Caco-2 (cell line): ENCODE results near the gene ATG101. TPM values are rescaled to one million over a fixed set of nuclear protein-coding genes. Genes with fewer than 3 reads are reported as not detected.

Experiments used
- BruUV-seq: library from RNA; stranded (reverse); fragments of 400-500 nt; replicated peaks from 2 replicates; lab custom pipeline; 2021; lab: Mats Ljungman, UMichigan
- CTCF ChIA-PET: fragments of 300-600 bp; sonication (Branson Sonifier 250); formaldehyde crosslinking; loops from one replicate; lab custom pipeline; 2022; ENCODE audit warnings: antibody characterized with exemption; lab: Charles Lee
- POLR2A ChIA-PET: fragments of 300-600 bp; sonication (Branson Sonifier 250); formaldehyde crosslinking; loops from one replicate; lab custom pipeline; 2022; ENCODE audit warnings: antibody characterized with exemption; lab: Charles Lee
- DNase-seq, 2 experiments: peaks; one replicate each; pipeline versions ENCODE4 v3.0.0 to v3.0.0-alpha.2; 2020 to 2022
- H3K27me3 ChIP-seq: replicated peaks from 2 replicates; pipeline ENCODE4 v1.6.0; 2011; ENCODE audit warnings: low read length; ENCODE audit not compliant: control insufficient read depth, insufficient read depth
- H3K36me3 ChIP-seq: 2 replicates; pipeline ENCODE4 v1.5.1; 2011; ENCODE audit warnings: low read length; ENCODE audit not compliant: control insufficient read depth, insufficient read depth
- H3K4me1 ChIP-seq: fragments of 250-450 bp; sonication (Bioruptor Pico); 2 replicates; pipeline ENCODE4 v1.5.1; 2020; ENCODE audit warnings: mild to moderate bottlenecking
- H3K4me3 ChIP-seq: 2 replicates; pipeline ENCODE4 v1.5.1; 2011; ENCODE audit warnings: low read depth, mild to moderate bottlenecking, control low read depth, low read length
- H3K9me3 ChIP-seq: fragments of 250-450 bp; sonication (Bioruptor Pico); 2 replicates; pipeline ENCODE4 v1.5.1; 2020; ENCODE audit warnings: mild to moderate bottlenecking, moderate library complexity
- H3K27ac Mint-ChIP-seq: one replicate; pipeline ENCODE4 v1.8.0; 2022; ENCODE audit warnings: mixed read lengths; ENCODE audit not compliant: unreplicated experiment
- H3K27me3 Mint-ChIP-seq: one replicate; pipeline ENCODE4 v1.8.0; 2022; ENCODE audit warnings: mixed read lengths; ENCODE audit not compliant: insufficient read depth, unreplicated experiment
- H3K36me3 Mint-ChIP-seq: one replicate; pipeline ENCODE4 v1.8.0; 2022; ENCODE audit warnings: mild to moderate bottlenecking, mixed read lengths; ENCODE audit not compliant: insufficient read depth, unreplicated experiment
- H3K4me1 Mint-ChIP-seq: one replicate; pipeline ENCODE4 v1.8.0; 2022; ENCODE audit warnings: low read depth, mixed read lengths; ENCODE audit not compliant: unreplicated experiment
- H3K4me3 Mint-ChIP-seq: one replicate; pipeline ENCODE4 v1.8.0; 2022; ENCODE audit warnings: mild to moderate bottlenecking, moderate library complexity, mixed read lengths; ENCODE audit not compliant: unreplicated experiment
- H3K9me3 Mint-ChIP-seq: one replicate; pipeline ENCODE4 v1.8.0; 2022; ENCODE audit warnings: mixed read lengths; ENCODE audit not compliant: unreplicated experiment
- CTCF ChIP-seq, 2 experiments: fragments of 200-600 bp in 1 of 2; IDR thresholded peaks; 1 replicate in 1 of 2; 2 replicates in 1 of 2; pipeline versions ENCODE4 v1.5.1 to v1.8.0; 2011 to 2022; ENCODE audit warnings: antibody characterized with exemption in 1 of 2, control low read depth in 1 of 2, inconsistent platforms in 1 of 2, low read depth in 1 of 2, low read length in 1 of 2, mild to moderate bottlenecking in 1 of 2, moderate library complexity in 1 of 2; ENCODE audit not compliant: insufficient read depth in 1 of 2, severe bottlenecking in 1 of 2, unreplicated experiment in 1 of 2
- intact Hi-C: fragments of 100-400 bp; cut with micrococcal nuclease; formaldehyde crosslinking; loops from one replicate; pipeline ENCODE4 v1.10.0; 2022; ENCODE audit not compliant: unreplicated experiment
- total RNA-seq: library from RNA; stranded (reverse); gene quantifications from 2 replicates; pipeline ENCODE4 v1.2.3, GENCODE V29; 2022

The ATG101 gene
- total RNA-seq, 1 experiment from 2014 or later, result 78.0 TPM

GRCh38 chr12:52082988-52083637 lies 13.3 kb downstream of the ATG101 start:
- no peak overlapping the region for H3K4me3 ChIP-seq
- no peaks in the 10 kb centered on the region for H3K4me1 ChIP-seq
- Mint-ChIP-seq H3K27me3 (no peaks in the 10 kb centered on the region), H3K27ac (no peak overlapping the region), H3K36me3 (peaks cover 5% of the 10 kb centered on the region), H3K9me3 (no peaks in the 10 kb centered on the region), H3K4me3 (no peak overlapping the region), H3K4me1 (peaks cover 7% of the 10 kb centered on the region)
- POLR2A ChIA-PET, result interaction anchor here (0.5 kb wide), 1 partner anchor 10 kb away, joined by 3 read pairs; no protein-coding TSS in a partner anchor
- peak; percentile 98 for TF ChIP-seq CTCF (IDR thresholded peaks at IDR 0.05; ENCODE audit: insufficient read depth in 1 of 2, low read depth in 1 of 2, low read length in 1 of 2, severe bottlenecking in 1 of 2, unreplicated experiment in 1 of 2)
- no TSS peak for BruUV-seq
- intact Hi-C loops, result loop anchor here (1.0 to 2.0 kb wide), 4 partner anchors 14 to 58 kb away; partner anchors contain the start of genes ATG101 and NR4A1
- CTCF ChIA-PET, result interaction anchor here (0.5 to 6.4 kb wide), 10 partner anchors 11 to 1196 kb away, joined by 3 to 102 read pairs (median 4); partner anchors contain the start of genes ATG101 and NR4A1
- H3K9me3 ChIP-seq, result no peaks in the 10 kb centered on the region
- DNase-seq, result peak; percentile 68 to 82
- no peaks in the 10 kb centered on the region for H3K27me3 ChIP-seq
- H3K36me3 ChIP-seq, result no peaks in the 10 kb centered on the region; the same call in 1 of the 2 replicates

- ChIA-PET POLR2A (no interaction called here), CTCF (interaction anchor here (0.7 to 6.4 kb wide), 4 partner anchors 14 to 190 kb away, joined by 3 to 102 read pairs (median 5); partner anchors contain the start of genes ATG101 and NR4A1)
- Mint-ChIP-seq H3K27ac (no peak overlapping the region), H3K4me1 (peaks cover 7% of the 10 kb centered on the region), H3K9me3 (no peaks in the 10 kb centered on the region), H3K36me3 (peaks cover 5% of the 10 kb centered on the region), H3K27me3 (peaks cover 1% of the 10 kb centered on the region), H3K4me3 (no peak overlapping the region)
- BruUV-seq, result no TSS peak
- intact Hi-C loops, result loop anchor here (1.0 to 2.0 kb wide), 4 partner anchors 14 to 58 kb away; partner anchors contain the start of genes ATG101 and NR4A1
- Histone ChIP-seq H3K36me3 (no peaks in the 10 kb centered on the region; the same call in 1 of the 2 replicates), H3K4me3 (no peak overlapping the region), H3K9me3 (no peaks in the 10 kb centered on the region), H3K27me3 (no peaks in the 10 kb centered on the region), H3K4me1 (no peaks in the 10 kb centered on the region)
- DNase-seq, result no peak
- no peak for TF ChIP-seq CTCF (IDR thresholded peaks at IDR 0.05; ENCODE audit: insufficient read depth in 1 of 2, low read depth in 1 of 2, low read length in 1 of 2, severe bottlenecking in 1 of 2, unreplicated experiment in 1 of 2)
These were observed 13.8 kb downstream of the ATG101 start for GRCh38 chr12:52083638-52083996.

- Histone ChIP-seq H3K27me3 (no peaks in the 10 kb centered on the region), H3K4me3 (no peak overlapping the region), H3K9me3 (no peaks in the 10 kb centered on the region), H3K36me3 (no peaks in the 10 kb centered on the region; the same call in 1 of the 2 replicates), H3K4me1 (no peaks in the 10 kb centered on the region)
- intact Hi-C loops, result no loop called here
- no TSS peak for BruUV-seq
- POLR2A ChIA-PET, result no interaction called here
- no peak overlapping the region for H3K27ac Mint-ChIP-seq
- H3K27me3 Mint-ChIP-seq, result peaks cover 4% of the 10 kb centered on the region
- CTCF ChIA-PET, result interaction anchor here (0.7 to 6.4 kb wide), 4 partner anchors 16 to 60 kb away, joined by 3 to 102 read pairs (median 4); no protein-coding TSS in a partner anchor
- H3K9me3 Mint-ChIP-seq, result no peaks in the 10 kb centered on the region
- TF ChIP-seq CTCF (IDR thresholded peaks at IDR 0.05; ENCODE audit: insufficient read depth in 1 of 2, low read depth in 1 of 2, low read length in 1 of 2, severe bottlenecking in 1 of 2, unreplicated experiment in 1 of 2), result no peak
- no peak for DNase-seq
- peaks cover 7% of the 10 kb centered on the region for H3K4me1 Mint-ChIP-seq
- H3K36me3 Mint-ChIP-seq, result peaks cover 5% of the 10 kb centered on the region
- no peak overlapping the region for H3K4me3 Mint-ChIP-seq
These were observed 14.9 kb downstream of the ATG101 start for GRCh38 chr12:52084491-52085231.
